Uterus (tissue), 4 donors: Measurements from ENCODE around the gene CCNB2. TPM values are rescaled to one million over a fixed set of nuclear protein-coding genes. Genes with fewer than 3 reads are reported as not detected.

Source experiments
- DNase-seq, 2 donors: peaks; one replicate each; pipeline ENCODE4 v3.0.0-alpha.2; 2019 to 2020
- H3K27ac ChIP-seq, 2 donors: fragments of 200-600 bp; sonication (generic); 1 replicate in 1 of 2; 2 replicates in 1 of 2; pipeline ENCODE4 v1.5.1; 2016 to 2018
- H3K27me3 ChIP-seq, 2 donors: fragments of 200-600 bp; sonication (generic); one replicate each; pipeline ENCODE4 v1.5.1; 2018 to 2019; ENCODE audit warnings: control low read depth in 1 of 2
- H3K36me3 ChIP-seq, 2 donors: fragments of 200-600 bp; sonication (generic); one replicate each; pipeline ENCODE4 v1.5.1; 2019; ENCODE audit warnings: control low read depth in 1 of 2
- H3K4me1 ChIP-seq, 2 donors: fragments of 200-600 bp; sonication (generic); one replicate each; pipeline ENCODE4 v1.5.1; 2018 to 2019; ENCODE audit warnings: control low read depth in 1 of 2
- H3K4me3 ChIP-seq, 2 donors: fragments of 200-600 bp; sonication (generic); 1 replicate in 1 of 2; 2 replicates in 1 of 2; pipeline ENCODE4 v1.5.1; 2018 to 2019; ENCODE audit warnings: mild to moderate bottlenecking in 1 of 2
- H3K9me3 ChIP-seq, 2 donors: fragments of 200-600 bp; sonication (generic); one replicate each; pipeline ENCODE4 v1.5.1; 2019; ENCODE audit warnings: control low read depth in 1 of 2
- POLR2A ChIP-seq, 2 donors: fragments of 450-650 bp; IDR thresholded peaks; one replicate each; pipeline ENCODE4 v1.6.1; 2016; ENCODE audit warnings: antibody characterized with exemption in 2 of 2, mild to moderate bottlenecking in 1 of 2, moderate library complexity in 1 of 2
- intact Hi-C: fragments of 100-400 bp; cut with DNase I; formaldehyde crosslinking; loops from one replicate; pipeline ENCODE4 v1.15.1; 2023; ENCODE audit warnings: low total_unique reads
- total RNA-seq, 4 donors: library from RNA; depleted of rRNA in 3 of 4; stranded (reverse); fragments of >200 nt in 3 of 4; gene quantifications; one replicate each; pipeline versions ENCODE4 v1.1.0 to v1.2.4, GENCODE V29; 2014 to 2023
- TF ChIP-seq, protein P1 (sequence below), 4 experiments: fragments of 200-600 bp in 2 of 4; fragments of 450-650 bp in 2 of 4; sonication (generic) in 2 of 4; IDR thresholded peaks; one replicate each; pipeline ENCODE4 v1.5.1; 2016 to 2019; ENCODE audit warnings: antibody characterized with exemption in 4 of 4, mild to moderate bottlenecking in 2 of 4, moderate library complexity in 1 of 4
- donor health status: DM: yes; HTN: yes; CAD: no.

Gene CCNB2
- total RNA-seq, 4 donors from 2014 or later, result 1.5 to 21.8 TPM; not detected in 2

DNA sequence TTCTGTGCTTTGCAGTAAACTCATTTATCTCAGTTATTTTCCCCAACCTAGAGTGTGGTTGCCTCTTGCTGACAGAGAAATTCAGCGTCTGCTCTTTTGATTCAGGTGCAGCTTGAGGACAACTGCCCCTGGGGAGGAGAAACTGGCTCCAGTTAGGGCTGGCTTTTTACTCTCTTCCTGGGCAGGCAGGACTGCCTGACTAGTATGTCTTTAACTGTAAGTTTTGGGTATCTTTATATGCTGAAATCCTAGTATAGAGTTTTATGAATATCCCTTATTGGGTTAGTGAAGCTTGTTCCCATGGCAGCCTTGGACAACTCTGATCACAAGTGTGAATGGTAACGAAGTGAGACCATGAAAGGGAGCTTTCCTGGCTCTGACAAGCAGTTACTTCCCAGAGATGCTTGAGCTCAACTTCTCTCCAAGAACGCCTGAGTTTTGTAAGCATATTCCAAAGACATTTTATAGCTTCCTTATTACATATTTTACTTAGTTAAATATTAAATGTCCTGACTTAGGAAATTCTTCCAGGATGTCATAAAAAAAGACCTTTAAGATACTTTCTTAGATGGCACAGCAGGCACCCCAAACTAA, 27.1 kb downstream of the CCNB2 start:
- Histone ChIP-seq H3K27ac (no peak overlapping the region), H3K36me3 (no peaks in the 10 kb centered on the region), H3K4me1 (no peaks in the 10 kb centered on the region), H3K4me3 (no peak overlapping the region), H3K9me3 (no peaks in the 10 kb centered on the region), H3K27me3 (no peaks in the 10 kb centered on the region)
- TF ChIP-seq, protein P1, sequence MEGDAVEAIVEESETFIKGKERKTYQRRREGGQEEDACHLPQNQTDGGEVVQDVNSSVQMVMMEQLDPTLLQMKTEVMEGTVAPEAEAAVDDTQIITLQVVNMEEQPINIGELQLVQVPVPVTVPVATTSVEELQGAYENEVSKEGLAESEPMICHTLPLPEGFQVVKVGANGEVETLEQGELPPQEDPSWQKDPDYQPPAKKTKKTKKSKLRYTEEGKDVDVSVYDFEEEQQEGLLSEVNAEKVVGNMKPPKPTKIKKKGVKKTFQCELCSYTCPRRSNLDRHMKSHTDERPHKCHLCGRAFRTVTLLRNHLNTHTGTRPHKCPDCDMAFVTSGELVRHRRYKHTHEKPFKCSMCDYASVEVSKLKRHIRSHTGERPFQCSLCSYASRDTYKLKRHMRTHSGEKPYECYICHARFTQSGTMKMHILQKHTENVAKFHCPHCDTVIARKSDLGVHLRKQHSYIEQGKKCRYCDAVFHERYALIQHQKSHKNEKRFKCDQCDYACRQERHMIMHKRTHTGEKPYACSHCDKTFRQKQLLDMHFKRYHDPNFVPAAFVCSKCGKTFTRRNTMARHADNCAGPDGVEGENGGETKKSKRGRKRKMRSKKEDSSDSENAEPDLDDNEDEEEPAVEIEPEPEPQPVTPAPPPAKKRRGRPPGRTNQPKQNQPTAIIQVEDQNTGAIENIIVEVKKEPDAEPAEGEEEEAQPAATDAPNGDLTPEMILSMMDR (IDR thresholded peaks at IDR 0.05), result no peak
- TF ChIP-seq POLR2A (IDR thresholded peaks at IDR 0.05), result no peak
- intact Hi-C loops, result no loop called here
- DNase-seq, result no peak

DNA sequence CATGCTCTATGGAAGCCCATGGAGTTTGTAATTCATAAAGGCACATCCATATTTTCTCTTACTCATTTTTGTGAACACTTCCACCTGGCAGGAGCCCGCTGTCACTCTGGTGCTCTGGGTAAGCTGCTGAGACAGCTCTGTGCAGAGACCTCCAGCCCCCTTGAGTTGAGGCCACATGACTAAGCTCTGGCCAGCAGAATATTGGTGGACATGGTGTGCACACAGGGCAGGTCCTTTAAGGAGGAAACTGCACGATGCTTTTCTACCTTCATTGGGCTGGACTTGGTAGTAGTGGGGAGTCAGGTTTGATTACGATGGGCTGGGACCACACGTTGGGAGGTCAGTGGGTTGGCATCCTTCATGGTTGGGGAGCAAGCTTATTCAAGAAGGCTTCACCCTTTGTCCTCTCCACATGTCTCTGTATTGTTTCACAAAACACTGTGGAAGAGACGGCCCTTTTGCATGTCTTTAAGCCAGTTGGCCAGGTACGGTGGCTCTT, 29.0 kb downstream of the CCNB2 start:
- no peak overlapping the region for H3K4me3 ChIP-seq
- no peak for DNase-seq
- no peaks in the 10 kb centered on the region for H3K36me3 ChIP-seq
- H3K27me3 ChIP-seq, result no peaks in the 10 kb centered on the region
- intact Hi-C loops, result no loop called here
- H3K27ac ChIP-seq, result no peak overlapping the region
- no peaks in the 10 kb centered on the region for H3K4me1 ChIP-seq
- no peak for TF ChIP-seq POLR2A (IDR thresholded peaks at IDR 0.05)
- TF ChIP-seq, protein P1 (IDR thresholded peaks at IDR 0.05), result no peak
- no peaks in the 10 kb centered on the region for H3K9me3 ChIP-seq

DNA sequence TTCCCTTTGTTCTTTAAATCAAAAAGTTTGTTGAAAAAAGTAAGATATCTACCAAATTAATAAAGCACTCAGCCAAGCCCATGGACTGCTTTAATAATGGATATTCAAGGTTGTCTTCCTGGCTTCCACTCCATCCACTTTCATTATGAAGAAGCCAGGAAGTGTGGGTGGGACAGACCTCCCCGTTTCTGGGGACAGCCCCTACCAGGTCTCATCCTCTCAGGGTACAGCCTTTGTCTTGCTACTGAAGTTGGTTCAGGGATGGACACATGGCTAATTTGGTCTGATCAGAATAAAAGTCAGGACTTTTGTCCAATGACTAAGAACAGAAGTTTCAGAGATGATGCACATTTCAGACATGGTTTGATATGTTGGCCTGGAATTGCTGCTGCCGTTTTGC, 32.6 kb downstream of the CCNB2 start:
- intact Hi-C loops, result no loop called here
- Histone ChIP-seq H3K27me3 (no peaks in the 10 kb centered on the region), H3K4me3 (no peak overlapping the region), H3K4me1 (no peaks in the 10 kb centered on the region), H3K9me3 (no peaks in the 10 kb centered on the region), H3K36me3 (no peaks in the 10 kb centered on the region), H3K27ac (no peak overlapping the region)
- no peak for DNase-seq
- TF ChIP-seq, protein P1 (IDR thresholded peaks at IDR 0.05), result no peak
- TF ChIP-seq POLR2A (IDR thresholded peaks at IDR 0.05), result no peak

DNA sequence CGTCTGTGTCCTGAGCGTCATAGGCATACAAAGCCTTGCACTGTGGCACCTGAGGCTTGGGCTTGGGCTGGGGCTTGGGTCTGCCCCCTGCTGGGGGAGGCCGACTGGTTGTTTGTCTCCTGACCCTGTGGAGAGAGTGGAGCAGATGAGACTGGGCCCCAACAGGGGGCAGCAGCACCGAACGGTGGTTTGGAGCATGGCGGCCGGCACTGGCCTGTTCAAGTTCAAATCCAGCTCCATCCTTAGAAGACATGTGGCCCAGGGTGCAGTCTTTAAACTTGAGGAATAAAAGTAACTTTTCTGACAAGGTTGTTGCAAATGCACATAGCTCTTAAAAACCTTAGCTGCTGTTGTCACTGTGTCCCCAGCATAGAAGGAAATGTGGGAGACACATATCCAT, 33.3 kb downstream of the CCNB2 start:
- TF ChIP-seq POLR2A (IDR thresholded peaks at IDR 0.05), result no peak
- TF ChIP-seq, protein P1 (IDR thresholded peaks at IDR 0.05), result peak in 3 of 4 experiments; percentile 25 to 35 (median 31)
- Histone ChIP-seq H3K27me3 (no peaks in the 10 kb centered on the region), H3K36me3 (no peaks in the 10 kb centered on the region), H3K27ac (no peak overlapping the region), H3K4me3 (no peak overlapping the region), H3K9me3 (no peaks in the 10 kb centered on the region), H3K4me1 (no peaks in the 10 kb centered on the region)
- intact Hi-C loops, result no loop called here
- DNase-seq, result peak in 1 of 2 donors; percentile 20

DNA sequence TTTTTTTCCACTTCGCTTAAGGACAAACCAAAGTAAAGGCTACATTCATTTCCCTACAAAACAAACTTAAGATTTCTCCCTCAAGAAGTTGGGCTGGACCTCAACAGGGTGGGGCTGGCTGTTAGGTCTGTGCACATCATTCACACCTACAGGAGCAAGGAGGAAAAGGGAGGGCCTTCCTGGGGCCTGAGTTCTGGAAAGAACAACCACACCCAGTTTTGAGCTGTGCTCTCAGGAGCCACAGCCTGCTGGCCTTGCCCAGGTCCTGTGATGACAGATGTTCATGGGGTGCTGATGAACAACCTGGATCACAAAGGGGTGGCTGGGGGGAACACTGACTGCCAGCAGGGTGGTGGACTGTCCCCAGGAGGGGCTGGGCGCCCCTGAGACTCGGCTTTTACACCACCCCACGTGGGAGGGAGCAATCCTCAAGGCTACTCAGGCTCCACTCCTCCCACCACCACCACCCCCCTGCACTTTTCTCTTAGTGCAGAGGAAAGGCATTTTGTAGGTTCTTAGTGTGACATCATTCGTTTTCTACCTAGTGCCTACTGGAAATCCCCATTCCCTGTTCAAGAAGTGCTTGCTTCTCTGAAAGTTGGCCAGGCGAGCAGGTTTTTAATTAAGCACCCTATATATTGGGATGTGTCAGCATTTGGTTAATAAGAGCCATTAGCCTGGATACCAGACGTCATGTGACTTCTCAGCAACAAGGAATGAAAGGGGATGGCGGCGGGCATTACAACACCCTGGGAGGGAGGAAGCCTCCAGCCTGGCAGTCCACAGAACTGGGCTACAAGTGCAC, 35.7 kb downstream of the CCNB2 start:
- intact Hi-C loops, result no loop called here
- H3K4me3 ChIP-seq, result no peak overlapping the region
- TF ChIP-seq, protein P1 (IDR thresholded peaks at IDR 0.05), result no peak
- TF ChIP-seq POLR2A (IDR thresholded peaks at IDR 0.05), result no peak

More for the DNA sequence above, 35.7 kb downstream of the CCNB2 start:
- no peak for DNase-seq
- Histone ChIP-seq H3K36me3 (no peaks in the 10 kb centered on the region), H3K27ac (no peak overlapping the region), H3K9me3 (no peaks in the 10 kb centered on the region), H3K4me1 (no peaks in the 10 kb centered on the region), H3K27me3 (no peaks in the 10 kb centered on the region)
